Measurements from ENCODE around the gene NDUFA9. TPM values are rescaled to one million over a fixed set of nuclear protein-coding genes. Genes with fewer than 3 reads are reported as not detected.

The NDUFA9 gene
- total RNA-seq = 108 and 125 TPM in 2 replicates

DNA sequence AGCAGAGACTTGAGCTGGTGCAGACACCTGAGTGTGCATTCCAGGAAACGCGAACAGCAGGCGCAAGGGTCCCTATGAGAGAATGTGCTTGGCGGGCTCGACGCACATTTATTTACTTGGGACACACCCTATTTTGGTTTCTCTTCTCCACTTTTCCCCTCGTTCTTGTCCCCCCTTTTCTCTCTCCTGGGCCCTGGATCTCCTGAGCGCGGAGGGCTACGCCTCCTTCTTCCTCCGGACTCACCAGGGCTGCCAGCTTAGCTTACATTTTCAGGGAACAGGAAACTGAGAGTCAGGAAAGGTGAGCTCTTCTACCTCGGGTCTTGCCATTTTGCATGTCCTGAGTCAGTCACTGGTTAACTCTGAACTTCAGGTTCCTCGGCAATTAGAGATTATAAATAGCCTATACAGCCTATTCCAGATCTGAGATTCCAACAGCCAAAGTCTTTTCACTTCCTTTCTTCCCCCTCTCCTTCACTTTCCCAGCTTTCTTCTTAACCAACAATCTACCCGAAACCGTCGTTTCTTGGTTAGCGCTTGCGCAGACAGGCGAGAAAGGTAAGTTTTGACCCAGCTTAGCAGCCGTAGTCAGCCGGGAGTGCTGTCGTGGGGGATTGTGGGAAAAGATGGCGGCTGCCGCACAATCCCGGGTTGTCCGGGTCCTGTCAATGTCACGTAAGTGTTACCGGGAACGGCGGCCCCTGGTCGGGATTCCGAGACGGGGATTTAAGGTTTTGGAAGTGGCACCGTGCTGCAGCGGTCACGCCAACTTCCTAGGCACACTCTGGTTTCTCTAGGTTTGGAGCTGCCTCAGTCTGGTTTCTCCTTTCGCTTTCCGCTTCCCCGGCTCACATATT lies at the start of gene NDUFA9, which contains the start of gene AKAP3:
Gene NDUFA9, plus strand, starts transcription at position 614 of the 857 bp plus-strand sequence. Its CDS starts 13 bp downstream, at position 627.
Gene AKAP3, minus strand, starts transcription at position 551 of the 857 bp plus-strand sequence. CDS start 10,855 bp downstream, outside the sequence.
- Mint-ChIP-seq H3K27me3 (no peaks in the 10 kb centered on the region), H3K4me1 (peaks cover 49% of the 10 kb centered on the region), H3K9me3 (no peaks in the 10 kb centered on the region), H3K27ac (peak within 1 kb of the TSS; percentile 88), H3K4me3 (peak within 1 kb of the TSS; percentile 89), H3K36me3 (ENCODE audit: low read depth) (peaks cover 24% of the 10 kb centered on the region)
- ChIA-PET CTCF (interaction anchor here (2.0 kb wide), 1 partner anchor 44 kb away, joined by 8 read pairs; no protein-coding TSS in a partner anchor), POLR2A (interaction anchor here (0.6 to 1.9 kb wide), 11 partner anchors 10 to 374 kb away, joined by 3 to 9 read pairs (median 4); partner anchors contain the start of gene RAD51AP1)
- intact Hi-C loops (cut with micrococcal nuclease) = loop anchor here (1.0 to 5.0 kb wide), 6 partner anchors 44 to 775 kb away; partner anchors contain the start of genes PARP11, RAD51AP1 and TIGAR
- DNase-seq = peak; percentile 67
- ATAC-seq (ENCODE audit: low read depth) = peak; percentile 94
- TF ChIP-seq, protein P1, sequence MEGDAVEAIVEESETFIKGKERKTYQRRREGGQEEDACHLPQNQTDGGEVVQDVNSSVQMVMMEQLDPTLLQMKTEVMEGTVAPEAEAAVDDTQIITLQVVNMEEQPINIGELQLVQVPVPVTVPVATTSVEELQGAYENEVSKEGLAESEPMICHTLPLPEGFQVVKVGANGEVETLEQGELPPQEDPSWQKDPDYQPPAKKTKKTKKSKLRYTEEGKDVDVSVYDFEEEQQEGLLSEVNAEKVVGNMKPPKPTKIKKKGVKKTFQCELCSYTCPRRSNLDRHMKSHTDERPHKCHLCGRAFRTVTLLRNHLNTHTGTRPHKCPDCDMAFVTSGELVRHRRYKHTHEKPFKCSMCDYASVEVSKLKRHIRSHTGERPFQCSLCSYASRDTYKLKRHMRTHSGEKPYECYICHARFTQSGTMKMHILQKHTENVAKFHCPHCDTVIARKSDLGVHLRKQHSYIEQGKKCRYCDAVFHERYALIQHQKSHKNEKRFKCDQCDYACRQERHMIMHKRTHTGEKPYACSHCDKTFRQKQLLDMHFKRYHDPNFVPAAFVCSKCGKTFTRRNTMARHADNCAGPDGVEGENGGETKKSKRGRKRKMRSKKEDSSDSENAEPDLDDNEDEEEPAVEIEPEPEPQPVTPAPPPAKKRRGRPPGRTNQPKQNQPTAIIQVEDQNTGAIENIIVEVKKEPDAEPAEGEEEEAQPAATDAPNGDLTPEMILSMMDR (IDR thresholded peaks at IDR 0.05) = no peak

GRCh38 chr12:4603421-4603820 lies 45.5 kb upstream of the NDUFA9 start:
- H3K36me3 Mint-ChIP-seq (ENCODE audit: low read depth) = peaks cover 14% of the 10 kb centered on the region
- H3K27me3 Mint-ChIP-seq = no peaks in the 10 kb centered on the region
- intact Hi-C loops (cut with micrococcal nuclease) = no loop called here
- no peak overlapping the region for H3K4me3 Mint-ChIP-seq
- ATAC-seq (ENCODE audit: low read depth) (no peak), DNase-seq (no peak)
- TF ChIP-seq, protein P1 (IDR thresholded peaks at IDR 0.05) = no peak
- CTCF ChIA-PET = no interaction called here
- H3K27ac Mint-ChIP-seq = no peak overlapping the region
- H3K9me3 Mint-ChIP-seq = no peaks in the 10 kb centered on the region
- POLR2A ChIA-PET = no interaction called here
- peaks cover 19% of the 10 kb centered on the region for H3K4me1 Mint-ChIP-seq

- ChIA-PET CTCF (interaction anchor here (0.6 to 1.6 kb wide), 5 partner anchors 40 to 89 kb away, joined by 3 to 8 read pairs (median 3); partner anchors contain the start of genes AKAP3, NDUFA9 and RAD51AP1), POLR2A (interaction anchor here (1.3 kb wide), 2 partner anchors 37 to 45 kb away, joined by 4 to 9 read pairs; partner anchors contain the start of genes AKAP3 and NDUFA9)
- no peak for DNase-seq
- Mint-ChIP-seq H3K4me1 (peaks cover 19% of the 10 kb centered on the region), H3K27ac (no peak overlapping the region), H3K36me3 (ENCODE audit: low read depth) (peaks cover 17% of the 10 kb centered on the region), H3K9me3 (no peaks in the 10 kb centered on the region), H3K4me3 (no peak overlapping the region), H3K27me3 (no peaks in the 10 kb centered on the region)
- no peak for ATAC-seq (ENCODE audit: low read depth)
- TF ChIP-seq, protein P1 (IDR thresholded peaks at IDR 0.05) = no peak
- intact Hi-C loops (cut with micrococcal nuclease) = loop anchor here (1.0 to 2.0 kb wide), 5 partner anchors 37 to 225 kb away; partner anchors contain the start of gene RAD51AP1
Observed at GRCh38 chr12:4603946-4604345, 45.0 kb upstream of the NDUFA9 start.

- H3K36me3 Mint-ChIP-seq (ENCODE audit: low read depth) = peaks cover 19% of the 10 kb centered on the region
- ATAC-seq (ENCODE audit: low read depth) (peak; percentile 97), DNase-seq (peak; percentile 66)
- TF ChIP-seq, protein P1 (IDR thresholded peaks at IDR 0.05) = peak; percentile 84
- intact Hi-C loops (cut with micrococcal nuclease) = loop anchor here (1.0 to 2.0 kb wide), 5 partner anchors 37 to 224 kb away; partner anchors contain the start of gene RAD51AP1
- peak overlapping the region; percentile 91 for H3K27ac Mint-ChIP-seq
- ChIA-PET POLR2A (interaction anchor here (1.2 to 1.3 kb wide), 3 partner anchors 34 to 44 kb away, joined by 3 to 9 read pairs (median 4); partner anchors contain the start of genes AKAP3 and NDUFA9), CTCF (interaction anchor here (0.6 to 1.6 kb wide), 8 partner anchors 18 to 154 kb away, joined by 3 to 8 read pairs (median 3); partner anchors contain the start of genes AKAP3, NDUFA9 and RAD51AP1)
- H3K4me3 Mint-ChIP-seq = peak overlapping the region; percentile 98
- no peaks in the 10 kb centered on the region for H3K27me3 Mint-ChIP-seq
- H3K9me3 Mint-ChIP-seq = no peaks in the 10 kb centered on the region
- peaks cover 19% of the 10 kb centered on the region for H3K4me1 Mint-ChIP-seq
Observed at GRCh38 chr12:4604684-4605193, 44.2 kb upstream of the NDUFA9 start.
